HL-60/S4 treated with phorbol 12-myristate 13-acetate at 8.2 ng/mL for 4 days and 3 days (cell line): Measurements from ENCODE around the gene BRIX1.
"Not testable (repeated sequence)": the region's sequence is repeated elsewhere in the genome, so short reads cannot be mapped to it uniquely, and the experiment has no call there.

Experiments
- in situ Hi-C: fragments of 300-500 bp; cut with MboI; formaldehyde crosslinking; loops from 2 replicates; pipeline ENCODE4 v1.15.0; 2022; ENCODE audit warnings: low sequenced_read_pairs

Gene BRIX1

GRCh38 chr5:34957857-34958690 lies 42.6 kb downstream of the BRIX1 start:
- in situ Hi-C loops, result no loop called here

GRCh38 chr5:34959323-34959722 lies 43.8 kb downstream of the BRIX1 start:
- in situ Hi-C loops, result no loop called here

- in situ Hi-C loops, result no loop called here
These were observed 52.0 kb downstream of the BRIX1 start for GRCh38 chr5:34967540-34967939.

- in situ Hi-C loops, result no loop called here
These were observed 52.7 kb downstream of the BRIX1 start for GRCh38 chr5:34968258-34968657.

GRCh38 chr5:34970552-34970951 lies 55.0 kb downstream of the BRIX1 start:
- in situ Hi-C loops, result no loop called here

GRCh38 chr5:34971655-34972054 lies 56.1 kb downstream of the BRIX1 start:
- in situ Hi-C loops, result not testable (repeated sequence)
